Smooth muscle cell (in vitro differentiated cells): ENCODE results near the gene ASTN2. TPM values are rescaled to one million over a fixed set of nuclear protein-coding genes. Genes with fewer than 3 reads are reported as not detected.

Source experiments
- DNase-seq: peaks from one replicate; lab custom pipeline; 2025; ENCODE audit not compliant: unreplicated experiment; lab: John Stamatoyannopoulos, UW
- H2AFZ ChIP-seq: fragments of 200-600 bp; sonication (generic); 2 replicates; pipeline ENCODE4 v1.6.0; 2016; ENCODE audit warnings: antibody characterized with exemption, low read depth, mild to moderate bottlenecking
- H3F3A ChIP-seq: fragments of 200-600 bp; sonication (generic); 2 replicates; pipeline ENCODE4 v1.6.0; 2017; ENCODE audit warnings: antibody characterized with exemption, low read depth
- H3K27ac ChIP-seq: fragments of 200-600 bp; sonication (generic); 2 replicates; pipeline ENCODE4 v1.5.1; 2016; ENCODE audit warnings: low read depth, mild to moderate bottlenecking
- H3K27me3 ChIP-seq: fragments of 200-600 bp; sonication (generic); 2 replicates; pipeline ENCODE4 v1.6.1; 2016; ENCODE audit warnings: low read depth, mild to moderate bottlenecking
- H3K36me3 ChIP-seq: fragments of 200-600 bp; sonication (generic); 2 replicates; pipeline ENCODE4 v1.5.1; 2016; ENCODE audit warnings: low read depth
- H3K4me1 ChIP-seq: fragments of 200-600 bp; sonication (generic); 2 replicates; pipeline ENCODE4 v1.5.1; 2016; ENCODE audit warnings: low read depth
- H3K4me2 ChIP-seq: fragments of 200-600 bp; sonication (generic); 2 replicates; pipeline ENCODE4 v1.6.0; 2016; ENCODE audit warnings: mild to moderate bottlenecking
- H3K4me3 ChIP-seq: fragments of 200-600 bp; sonication (generic); 2 replicates; pipeline ENCODE4 v1.5.1; 2016; ENCODE audit warnings: mild to moderate bottlenecking
- H3K79me2 ChIP-seq: fragments of 200-600 bp; sonication (generic); 2 replicates; pipeline ENCODE4 v1.6.0; 2016; ENCODE audit warnings: low read depth, mild to moderate bottlenecking
- H3K9ac ChIP-seq: fragments of 200-600 bp; sonication (generic); 2 replicates; pipeline ENCODE4 v1.6.0; 2016; ENCODE audit warnings: low read depth
- H3K9me3 ChIP-seq: fragments of 200-600 bp; sonication (generic); replicated peaks from 2 replicates; pipeline ENCODE4 v1.5.1; 2016; ENCODE audit warnings: low read depth
- H4K20me1 ChIP-seq: fragments of 200-600 bp; sonication (generic); 2 replicates; pipeline ENCODE4 v1.6.0; 2016; ENCODE audit warnings: low read depth
- CTCF ChIP-seq: fragments of 200-600 bp; sonication (generic); IDR thresholded peaks from 2 replicates; pipeline ENCODE4 v1.5.1; 2017; ENCODE audit warnings: borderline replicate concordance, mild to moderate bottlenecking, antibody characterized with exemption; ENCODE audit not compliant: insufficient read depth, poor library complexity, severe bottlenecking
- WGBS: methylation state at CpG from one replicate; pipeline ENCODE4 v1.1.7; 2016; ENCODE audit warnings: low lambda C conversion rate; 5-methylcytosine and 5-hydroxymethylcytosine counted together
- polyA plus RNA-seq: library from polyadenylated mRNA; unstranded; fragments of >200 nt; fragmentation: Nextera tagmentation; extraction: Ambion mirVana; gene quantifications from 2 replicates; pipeline ENCODE4 v1.2.1, GENCODE V29; 2016
- total RNA-seq: library from RNA; depleted of rRNA; stranded (reverse); fragments of >200 nt; gene quantifications from 2 replicates; pipeline ENCODE4 v1.2.3, GENCODE V29; 2014

ASTN2 gene
- total and polyA plus RNA-seq, 2 experiments from 2014 or later, result 6.5 to 6.7 TPM

GRCh38 chr9:116821633-116822229 lies 593.1 kb downstream of the ASTN2 start:
- no peak overlapping the region for H3K4me3 ChIP-seq
- no peaks in the 10 kb centered on the region for H4K20me1 ChIP-seq
- DNase-seq, result no peak
- WGBS, result 97% methylated on average over 6 of the region's 6 CpGs
- H3K79me2 ChIP-seq, result no peaks in the 10 kb centered on the region
- no peak overlapping the region for H3K4me2 ChIP-seq
- TF ChIP-seq CTCF, result no peak
- H3K9me3 ChIP-seq, result no peaks in the 10 kb centered on the region
- H3K27me3 ChIP-seq, result no peaks in the 10 kb centered on the region
- H3K27ac ChIP-seq, result no peak overlapping the region
- no peak overlapping the region for H3K9ac ChIP-seq
- no peaks in the 10 kb centered on the region for H3K4me1 ChIP-seq
- H2AFZ ChIP-seq, result no peak overlapping the region
- H3F3A ChIP-seq, result no peaks in the 10 kb centered on the region
- H3K36me3 ChIP-seq, result no peaks in the 10 kb centered on the region

- H3K36me3 ChIP-seq, result no peaks in the 10 kb centered on the region
- H3K27me3 ChIP-seq, result no peaks in the 10 kb centered on the region
- 83% methylated on average over 1 of the region's 1 CpG for WGBS
- H4K20me1 ChIP-seq, result no peaks in the 10 kb centered on the region
- no peaks in the 10 kb centered on the region for H3K9me3 ChIP-seq
- H3K9ac ChIP-seq, result no peak overlapping the region
- no peak overlapping the region for H3K27ac ChIP-seq
- no peak overlapping the region for H3K4me2 ChIP-seq
- H3K4me3 ChIP-seq, result no peak overlapping the region
- no peak overlapping the region for H2AFZ ChIP-seq
- H3K4me1 ChIP-seq, result no peaks in the 10 kb centered on the region
- no peaks in the 10 kb centered on the region for H3F3A ChIP-seq
- no peaks in the 10 kb centered on the region for H3K79me2 ChIP-seq
- no peak for DNase-seq
- no peak for TF ChIP-seq CTCF
Observed at GRCh38 chr9:116819116-116819515, 595.7 kb downstream of the ASTN2 start.

- no peak overlapping the region for H3K4me2 ChIP-seq
- no peak overlapping the region for H3K9ac ChIP-seq
- no peaks in the 10 kb centered on the region for H3K79me2 ChIP-seq
- no peaks in the 10 kb centered on the region for H3K9me3 ChIP-seq
- no peaks in the 10 kb centered on the region for H3K27me3 ChIP-seq
- no peak for TF ChIP-seq CTCF
- no peaks in the 10 kb centered on the region for H3K4me1 ChIP-seq
- H2AFZ ChIP-seq, result no peak overlapping the region
- DNase-seq, result no peak
- H3F3A ChIP-seq, result no peaks in the 10 kb centered on the region
- H4K20me1 ChIP-seq, result no peaks in the 10 kb centered on the region
- no peaks in the 10 kb centered on the region for H3K36me3 ChIP-seq
- 100% methylated on average over 1 of the region's 1 CpG for WGBS
- no peak overlapping the region for H3K4me3 ChIP-seq
- no peak overlapping the region for H3K27ac ChIP-seq
Observed at GRCh38 chr9:116817762-116818161, 597.1 kb downstream of the ASTN2 start.

- H3K79me2 ChIP-seq, result no peaks in the 10 kb centered on the region
- H3K27me3 ChIP-seq, result no peaks in the 10 kb centered on the region
- H2AFZ ChIP-seq, result no peak overlapping the region
- no peaks in the 10 kb centered on the region for H3K9me3 ChIP-seq
- no peak for TF ChIP-seq CTCF
- H3K27ac ChIP-seq, result no peak overlapping the region
- no peaks in the 10 kb centered on the region for H4K20me1 ChIP-seq
- H3K4me3 ChIP-seq, result no peak overlapping the region
- no peak overlapping the region for H3K4me2 ChIP-seq
- no peak overlapping the region for H3K9ac ChIP-seq
- no peaks in the 10 kb centered on the region for H3K36me3 ChIP-seq
- no peak for DNase-seq
- no peaks in the 10 kb centered on the region for H3K4me1 ChIP-seq
- H3F3A ChIP-seq, result no peaks in the 10 kb centered on the region
- WGBS, result 78% methylated on average over 2 of the region's 2 CpGs
Observed at GRCh38 chr9:116816484-116816883, 598.4 kb downstream of the ASTN2 start.
